ENCODE data around the gene PRKX.
"Not testable (repeated sequence)": the region's sequence is repeated elsewhere in the genome, so short reads cannot be mapped to it uniquely, and the experiment has no call there.

The PRKX gene

GRCh38 chrX:3653111-3653510 is 60.3 kb downstream of the PRKX start:
- no peak for DNase-seq (ENCODE audit: low read depth)

- no peak for DNase-seq (ENCODE audit: low read depth)
Observed at GRCh38 chrX:3651277-3651676, 62.2 kb downstream of the PRKX start.

- DNase-seq (ENCODE audit: low read depth), result no peak
Observed at GRCh38 chrX:3648084-3648483, 65.4 kb downstream of the PRKX start.

GRCh38 chrX:3639858-3640631 is 73.4 kb downstream of the PRKX start:
- DNase-seq (ENCODE audit: low read depth), result not testable (repeated sequence)

GRCh38 chrX:3639236-3639635 is 74.2 kb downstream of the PRKX start:
- DNase-seq (ENCODE audit: low read depth), result no peak

GRCh38 chrX:3638280-3638873 is 75.1 kb downstream of the PRKX start:
- DNase-seq (ENCODE audit: low read depth), result no peak

- DNase-seq (ENCODE audit: low read depth), result no peak
Observed at GRCh38 chrX:3636803-3637202, 76.6 kb downstream of the PRKX start.

GRCh38 chrX:3631196-3631595 is 82.3 kb downstream of the PRKX start:
- DNase-seq (ENCODE audit: low read depth), result no peak

GRCh38 chrX:3627594-3627993 is 85.9 kb downstream of the PRKX start:
- no peak for DNase-seq (ENCODE audit: low read depth)

- no peak for DNase-seq (ENCODE audit: low read depth)
Observed at GRCh38 chrX:3621414-3621813, 92.0 kb downstream of the PRKX start.

- not testable (repeated sequence) for DNase-seq (ENCODE audit: low read depth)
Observed at GRCh38 chrX:3611744-3612143, 101.7 kb downstream of the PRKX start.

GRCh38 chrX:3609810-3610209 is 103.6 kb downstream of the PRKX start:
- no peak for DNase-seq (ENCODE audit: low read depth)

GRCh38 chrX:3603026-3603661 is 110.3 kb downstream of the PRKX start:
- DNase-seq (ENCODE audit: low read depth), result no peak

GRCh38 chrX:3599802-3600430 is 113.5 kb downstream of the PRKX start:
- DNase-seq (ENCODE audit: low read depth), result no peak

GRCh38 chrX:3598709-3599108 is 114.7 kb downstream of the PRKX start:
- no peak for DNase-seq (ENCODE audit: low read depth)

- no peak for DNase-seq (ENCODE audit: low read depth)
Observed at GRCh38 chrX:3598046-3598605, 115.3 kb downstream of the PRKX start.

GRCh38 chrX:3592184-3592583 is 121.3 kb downstream of the PRKX start:
- no peak for DNase-seq (ENCODE audit: low read depth)

GRCh38 chrX:3589474-3589873 is 124.0 kb downstream of the PRKX start:
- no peak for DNase-seq (ENCODE audit: low read depth)

- no peak for DNase-seq (ENCODE audit: low read depth)
Observed at GRCh38 chrX:3585719-3586118, 127.7 kb downstream of the PRKX start.

- no peak for DNase-seq (ENCODE audit: low read depth)
Observed at GRCh38 chrX:3584415-3584996, 128.9 kb downstream of the PRKX start.

GRCh38 chrX:3582451-3582850 is 131.0 kb downstream of the PRKX start:
- no peak for DNase-seq (ENCODE audit: low read depth)

GRCh38 chrX:3581609-3582108 is 131.8 kb downstream of the PRKX start:
- DNase-seq (ENCODE audit: low read depth), result no peak

All from activated T-helper 1 cell treated with Interleukin-2 at 50 U/mL for 16 hours (primary cell).